H1 (cell line): Measurements from ENCODE around the gene ASCC1.

ENCODE experiments used
- CTCF ChIP-seq, 3 experiments: IDR thresholded peaks; 1 replicate in 2 of 3; 2 replicates in 1 of 3; pipeline versions ENCODE4 v1.5.1 to v1.6.1; 2011; ENCODE audit warnings: low read length in 3 of 3, mild to moderate bottlenecking in 3 of 3, inconsistent platforms in 2 of 3, low read depth in 1 of 3, moderate library complexity in 1 of 3; ENCODE audit not compliant: insufficient read depth in 1 of 3; ENCODE audit errors: control extremely low read depth in 1 of 3
- E2F6 ChIP-seq: IDR thresholded peaks from 2 replicates; pipeline ENCODE4 v1.6.1; 2012; ENCODE audit warnings: inconsistent platforms
- JUN ChIP-seq: IDR thresholded peaks from 2 replicates; pipeline ENCODE4 v1.6.1; 2011; ENCODE audit warnings: low read depth, mild to moderate bottlenecking, improper control_type of control experiment, low read length
- MAX ChIP-seq: IDR thresholded peaks from 2 replicates; pipeline ENCODE4 v1.6.1; 2012; ENCODE audit warnings: inconsistent platforms
- POLR2A ChIP-seq, 2 experiments: IDR thresholded peaks; 1 replicate in 1 of 2; 2 replicates in 1 of 2; pipeline ENCODE4 v1.6.1; 2011; ENCODE audit warnings: low read depth in 2 of 2, low read length in 2 of 2, mild to moderate bottlenecking in 2 of 2; ENCODE audit errors: control extremely low read depth in 1 of 2
- SIN3A ChIP-seq, 2 experiments: IDR thresholded peaks in 1 of 2; conservative IDR thresholded peaks in 1 of 2; 2 replicates each; pipeline ENCODE4 v1.6.1; 2011 to 2012; ENCODE audit warnings: low read length in 2 of 2, improper control_type of control experiment in 1 of 2, low read depth in 1 of 2, mild to moderate bottlenecking in 1 of 2
- SP1 ChIP-seq: IDR thresholded peaks from 2 replicates; pipeline ENCODE4 v1.6.1; 2011; ENCODE audit warnings: low read depth, low read length
- YY1 ChIP-seq: IDR thresholded peaks from 2 replicates; pipeline ENCODE4 v1.6.1; 2011; ENCODE audit warnings: low read depth, mild to moderate bottlenecking, low read length

DNA sequence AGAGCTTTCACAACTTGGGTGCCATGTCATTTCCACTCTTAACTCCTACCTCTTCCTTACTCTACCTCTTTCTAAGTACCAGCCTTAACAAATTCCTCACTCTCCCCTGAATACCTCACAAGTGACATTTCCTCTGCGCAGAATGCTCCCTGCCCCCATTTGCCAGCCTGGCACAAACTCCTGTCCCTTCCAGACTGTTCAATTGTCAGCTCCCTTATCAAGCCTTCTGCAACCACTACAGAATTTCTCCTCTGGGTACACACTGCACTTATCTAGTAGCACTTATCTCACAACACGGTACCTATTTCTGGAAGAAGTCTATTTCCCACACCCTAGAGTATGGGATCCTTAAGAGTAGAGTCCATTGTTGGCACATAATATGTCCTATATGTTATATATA is 39.4 kb downstream of the ASCC1 start:
- TF ChIP-seq E2F6, result no peak
- TF ChIP-seq CTCF (IDR thresholded peaks at IDR 0.05; ENCODE audit: control extremely low read depth in 1 of 3, insufficient read depth in 1 of 3, low read depth in 1 of 3, low read length in 3 of 3), result no peak
- no peak for TF ChIP-seq YY1
- TF ChIP-seq JUN, result no peak
- no peak for TF ChIP-seq MAX
- TF ChIP-seq SIN3A (conservative IDR thresholded peaks at IDR 0.05 in 1 of 2, IDR thresholded peaks at IDR 0.05 in 1 of 2; ENCODE audit: low read depth in 1 of 2, low read length in 2 of 2), result no peak
- TF ChIP-seq SP1, result no peak
- no peak for TF ChIP-seq POLR2A (IDR thresholded peaks at IDR 0.05; ENCODE audit: control extremely low read depth in 1 of 2, low read depth in 2 of 2, low read length in 2 of 2)
